Esophagus squamous epithelium (tissue), 5 donors: ENCODE measurements around the gene GSG1L. TPM values are rescaled to one million over a fixed set of nuclear protein-coding genes. Genes with fewer than 3 reads are reported as not detected.

Experiments used
- DNase-seq: peaks from one replicate; lab custom pipeline; 2025; lab: John Stamatoyannopoulos, UW
- H3K27ac ChIP-seq, 4 donors: fragments of 200-600 bp; sonication (generic); one replicate each; pipeline ENCODE4 v1.5.1; 2016 to 2019; ENCODE audit warnings: mild to moderate bottlenecking in 1 of 4
- H3K27me3 ChIP-seq, 4 donors: fragments of 200-600 bp; sonication (generic); 1 replicate in 3 of 4; 2 replicates in 1 of 4; pipeline versions ENCODE4 v1.5.1 to v1.6.0; 2017 to 2021; ENCODE audit warnings: antibody characterized with exemption in 1 of 4
- H3K36me3 ChIP-seq, 3 donors: fragments of 200-600 bp; sonication (generic); one replicate each; pipeline ENCODE4 v1.5.1; 2016 to 2019
- H3K4me1 ChIP-seq, 3 donors: fragments of 200-600 bp; sonication (generic); one replicate each; pipeline ENCODE4 v1.5.1; 2017 to 2019
- H3K4me3 ChIP-seq, 4 donors: fragments of 200-600 bp; sonication (generic); 1 replicate in 3 of 4; 2 replicates in 1 of 4; pipeline ENCODE4 v1.5.1; 2016 to 2019; ENCODE audit warnings: mild to moderate bottlenecking in 2 of 4, moderate library complexity in 1 of 4
- H3K9me3 ChIP-seq, 3 donors: fragments of 200-600 bp; sonication (generic); one replicate each; pipeline ENCODE4 v1.5.1; 2016 to 2019
- POLR2A ChIP-seq, 4 donors: fragments of 450-650 bp; IDR thresholded peaks; one replicate each; pipeline ENCODE4 v1.6.1; 2017; ENCODE audit warnings: antibody characterized with exemption in 4 of 4, mild to moderate bottlenecking in 4 of 4, moderate library complexity in 3 of 4
- WGBS, 2 donors: methylation state at CpG; one replicate each; pipeline ENCODE4 v1.1.5; 2018; 5-methylcytosine and 5-hydroxymethylcytosine counted together
- intact Hi-C: fragments of 100-400 bp; cut with DNase I; formaldehyde crosslinking; loops from one replicate; pipeline ENCODE4 v1.15.0; 2022
- total RNA-seq, 4 donors: library from RNA; depleted of rRNA; stranded (reverse); fragments of >200 nt; gene quantifications; one replicate each; pipeline ENCODE4 v1.1.0, GENCODE V29; 2016
- TF ChIP-seq, protein P1 (sequence below), 6 experiments: fragments of 450-650 bp in 4 of 6; fragments of 200-600 bp in 2 of 6; sonication (generic) in 2 of 6; IDR thresholded peaks; one replicate each; pipeline ENCODE4 v1.5.1; 2016 to 2019; ENCODE audit warnings: antibody characterized with exemption in 6 of 6, mild to moderate bottlenecking in 4 of 6, moderate library complexity in 4 of 6
- donor health status: DM: yes; HTN: yes; CAD: no.

The GSG1L gene
- total RNA-seq, 4 donors from 2014 or later, result under 0.01 to 0.21 TPM; not detected in 2

DNA sequence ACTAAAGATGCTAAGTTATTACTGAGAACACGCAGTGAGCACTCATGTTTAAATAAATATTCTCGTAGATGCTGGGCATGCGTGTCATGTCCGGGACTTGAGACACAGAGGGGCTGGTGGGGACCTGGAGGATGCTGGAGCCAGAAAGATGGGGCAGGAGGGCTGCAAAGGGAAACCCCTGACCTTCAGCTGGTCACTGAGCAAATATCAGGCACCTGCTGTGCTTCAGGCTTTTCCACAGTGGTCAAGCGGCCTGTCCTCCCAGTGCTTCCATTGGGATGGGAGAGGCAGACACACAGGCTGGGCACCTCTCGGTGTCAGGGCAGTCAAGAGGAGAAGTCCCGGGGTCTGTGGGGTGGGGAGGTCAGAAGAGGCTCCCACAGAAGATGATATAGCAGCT is 211.4 kb downstream of the GSG1L start:
- no peak overlapping the region for H3K27ac ChIP-seq
- WGBS, 2 donors, result 88 to 90% methylated on average over 4 to 5 of the region's 7 CpGs
- no peaks in the 10 kb centered on the region for H3K36me3 ChIP-seq
- intact Hi-C loops, result no loop called here
- H3K4me1 ChIP-seq, result no peaks in the 10 kb centered on the region
- H3K9me3 ChIP-seq, result no peaks in the 10 kb centered on the region
- no peak overlapping the region for H3K4me3 ChIP-seq
- peaks cover 0 to 64% (median 0%) of the 10 kb centered on the region in 4 donors for H3K27me3 ChIP-seq
- TF ChIP-seq, protein P1, sequence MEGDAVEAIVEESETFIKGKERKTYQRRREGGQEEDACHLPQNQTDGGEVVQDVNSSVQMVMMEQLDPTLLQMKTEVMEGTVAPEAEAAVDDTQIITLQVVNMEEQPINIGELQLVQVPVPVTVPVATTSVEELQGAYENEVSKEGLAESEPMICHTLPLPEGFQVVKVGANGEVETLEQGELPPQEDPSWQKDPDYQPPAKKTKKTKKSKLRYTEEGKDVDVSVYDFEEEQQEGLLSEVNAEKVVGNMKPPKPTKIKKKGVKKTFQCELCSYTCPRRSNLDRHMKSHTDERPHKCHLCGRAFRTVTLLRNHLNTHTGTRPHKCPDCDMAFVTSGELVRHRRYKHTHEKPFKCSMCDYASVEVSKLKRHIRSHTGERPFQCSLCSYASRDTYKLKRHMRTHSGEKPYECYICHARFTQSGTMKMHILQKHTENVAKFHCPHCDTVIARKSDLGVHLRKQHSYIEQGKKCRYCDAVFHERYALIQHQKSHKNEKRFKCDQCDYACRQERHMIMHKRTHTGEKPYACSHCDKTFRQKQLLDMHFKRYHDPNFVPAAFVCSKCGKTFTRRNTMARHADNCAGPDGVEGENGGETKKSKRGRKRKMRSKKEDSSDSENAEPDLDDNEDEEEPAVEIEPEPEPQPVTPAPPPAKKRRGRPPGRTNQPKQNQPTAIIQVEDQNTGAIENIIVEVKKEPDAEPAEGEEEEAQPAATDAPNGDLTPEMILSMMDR (IDR thresholded peaks at IDR 0.05), result no peak
- no peak for TF ChIP-seq POLR2A (IDR thresholded peaks at IDR 0.05)
- no peak for DNase-seq

DNA sequence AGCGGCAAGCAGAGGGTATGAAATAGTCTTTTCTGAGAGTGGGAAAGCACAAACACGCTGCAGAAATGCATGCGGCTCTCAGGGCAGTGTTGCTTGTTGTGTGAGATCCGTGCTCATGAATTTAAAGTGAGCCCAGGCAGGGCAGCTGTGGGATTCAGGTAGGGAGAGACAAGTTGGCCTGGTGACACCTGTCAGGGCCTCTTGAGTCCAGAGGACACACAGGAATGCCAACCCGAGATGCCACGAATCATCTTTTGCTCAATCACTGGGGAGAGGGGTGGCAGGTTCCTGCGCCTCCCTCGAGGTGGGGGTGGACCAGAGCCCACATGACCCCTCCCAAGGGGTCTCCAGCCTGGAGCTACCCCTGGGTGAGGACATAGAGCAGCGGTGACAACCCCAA is 211.9 kb downstream of the GSG1L start:
- intact Hi-C loops, result no loop called here
- Histone ChIP-seq H3K27me3 (peaks cover 0 to 64% (median 0%) of the 10 kb centered on the region in 4 donors), H3K36me3 (no peaks in the 10 kb centered on the region), H3K4me1 (no peaks in the 10 kb centered on the region), H3K4me3 (no peak overlapping the region), H3K9me3 (no peaks in the 10 kb centered on the region), H3K27ac (no peak overlapping the region)
- DNase-seq, result no peak
- TF ChIP-seq, protein P1 (IDR thresholded peaks at IDR 0.05), result no peak
- TF ChIP-seq POLR2A (IDR thresholded peaks at IDR 0.05), result no peak
- WGBS, 2 donors, result 50 to 66% methylated on average over 3 to 9 of the region's 9 CpGs

DNA sequence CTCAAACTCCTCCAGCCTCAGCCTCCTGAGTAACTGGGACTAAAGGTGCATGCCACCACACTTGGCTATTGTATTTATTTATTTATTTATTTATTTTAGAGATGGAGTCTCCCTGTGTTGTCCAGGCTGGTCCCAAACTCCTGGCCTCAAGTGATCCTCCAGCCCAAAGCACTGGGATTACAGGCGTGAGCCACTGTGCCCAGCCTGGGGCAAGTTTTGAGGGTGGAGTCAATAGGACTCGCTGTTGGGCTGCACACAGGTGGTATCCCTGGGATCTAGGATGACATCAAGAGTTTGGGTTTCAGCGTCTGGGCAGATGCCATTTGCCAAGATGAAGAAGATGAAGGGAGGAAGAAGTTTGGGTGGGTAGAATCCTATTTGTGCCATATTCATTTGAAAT is 213.9 kb downstream of the GSG1L start:
- intact Hi-C loops, result loop anchor here (10.0 kb wide), 1 partner anchor 65 kb away; no protein-coding TSS in a partner anchor
- TF ChIP-seq, protein P1 (IDR thresholded peaks at IDR 0.05), result no peak
- no peak for TF ChIP-seq POLR2A (IDR thresholded peaks at IDR 0.05)
- Histone ChIP-seq H3K9me3 (no peaks in the 10 kb centered on the region), H3K4me1 (no peaks in the 10 kb centered on the region), H3K36me3 (no peaks in the 10 kb centered on the region), H3K27ac (no peak overlapping the region), H3K27me3 (peaks cover 0 to 58% (median 0%) of the 10 kb centered on the region in 4 donors), H3K4me3 (no peak overlapping the region)
- WGBS, 2 donors, result 60% methylated on average over 1 to 3 of the region's 3 CpGs
- no peak for DNase-seq

DNA sequence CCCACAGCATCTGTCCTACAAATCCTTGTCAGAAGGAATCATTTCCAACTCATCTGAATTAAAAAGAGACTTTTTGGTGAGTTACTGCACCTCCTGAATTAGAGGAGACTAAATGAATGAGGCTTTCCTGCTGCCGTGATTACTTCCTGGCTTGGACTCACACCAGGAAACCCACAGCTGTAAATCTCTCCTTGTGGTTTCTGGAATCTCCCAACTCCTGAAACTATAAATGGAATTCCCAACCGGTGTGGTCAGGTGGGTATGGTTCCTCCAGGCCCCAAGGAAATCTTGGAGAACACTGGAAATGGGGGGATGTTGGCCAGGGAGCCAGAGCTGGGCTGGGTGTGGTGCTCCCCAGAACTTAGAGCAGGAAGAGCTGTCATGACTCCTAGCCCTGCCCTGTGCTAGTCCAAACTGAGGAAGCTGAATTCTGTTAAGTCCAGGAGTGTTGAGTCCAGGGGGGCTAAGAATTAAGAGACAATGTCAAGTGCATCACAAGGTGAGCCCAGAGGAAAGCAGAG is 216.4 kb downstream of the GSG1L start:
- Histone ChIP-seq H3K9me3 (no peaks in the 10 kb centered on the region), H3K27me3 (peaks cover 0 to 42% (median 0%) of the 10 kb centered on the region in 4 donors), H3K36me3 (no peaks in the 10 kb centered on the region), H3K4me1 (no peaks in the 10 kb centered on the region), H3K4me3 (no peak overlapping the region), H3K27ac (no peak overlapping the region)
- TF ChIP-seq POLR2A (IDR thresholded peaks at IDR 0.05), result no peak
- TF ChIP-seq, protein P1 (IDR thresholded peaks at IDR 0.05), result no peak
- DNase-seq, result no peak
- WGBS, 2 donors, result 0 to 8% methylated on average over 2 of the region's 2 CpGs
- intact Hi-C loops, result loop anchor here (10.0 kb wide), 1 partner anchor 62 kb away; no protein-coding TSS in a partner anchor

DNA sequence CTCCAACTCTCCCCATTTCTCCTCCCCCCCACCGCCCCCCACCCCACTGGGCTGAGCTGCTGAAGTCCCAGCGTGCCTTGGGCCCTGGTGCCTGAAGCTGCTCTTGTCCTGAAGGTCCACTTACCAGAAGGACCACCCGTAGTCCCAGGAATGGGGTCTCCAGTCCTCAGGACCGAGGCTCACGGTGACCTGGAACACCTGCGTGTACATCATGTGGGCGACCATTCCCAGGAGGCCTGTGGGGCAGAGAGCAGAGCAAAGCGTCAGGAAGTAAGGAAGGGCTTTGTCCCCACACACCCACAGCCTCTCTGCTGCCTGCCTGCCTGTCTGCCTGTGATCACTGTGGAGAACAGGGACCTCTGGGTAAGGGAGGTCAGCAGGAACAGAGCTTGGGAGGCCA is 218.7 kb downstream of the GSG1L start:
- no peaks in the 10 kb centered on the region for H3K4me1 ChIP-seq

More for the DNA sequence above, 218.7 kb downstream of the GSG1L start:
- Histone ChIP-seq H3K27me3 (peaks cover 0 to 40% (median 0%) of the 10 kb centered on the region in 4 donors), H3K27ac (no peak overlapping the region), H3K36me3 (no peaks in the 10 kb centered on the region), H3K4me3 (no peak overlapping the region), H3K9me3 (no peaks in the 10 kb centered on the region)
- no peak for DNase-seq
- TF ChIP-seq, protein P1 (IDR thresholded peaks at IDR 0.05), result no peak
- no peak for TF ChIP-seq POLR2A (IDR thresholded peaks at IDR 0.05)
- intact Hi-C loops, result loop anchor here (10.0 kb wide), 1 partner anchor 60 kb away; no protein-coding TSS in a partner anchor
- 59% methylated on average over 5 of the region's 8 CpGs; no CpG with 5 or more reads in 1 of the 2 donors for WGBS, 2 donors
